Stimulated activated naive CD4-positive, alpha-beta T cell treated with Interleukin-2 at 50 U/mL for 16 hours (primary cell): ENCODE measurements around the gene KIFC1.
A peak's percentile ranks its signal among the peaks of the same experiment; 100 is the strongest.

Experiments used
- DNase-seq: peaks from one replicate; lab custom pipeline; 2025; lab: John Stamatoyannopoulos, UW

KIFC1 gene

DNA sequence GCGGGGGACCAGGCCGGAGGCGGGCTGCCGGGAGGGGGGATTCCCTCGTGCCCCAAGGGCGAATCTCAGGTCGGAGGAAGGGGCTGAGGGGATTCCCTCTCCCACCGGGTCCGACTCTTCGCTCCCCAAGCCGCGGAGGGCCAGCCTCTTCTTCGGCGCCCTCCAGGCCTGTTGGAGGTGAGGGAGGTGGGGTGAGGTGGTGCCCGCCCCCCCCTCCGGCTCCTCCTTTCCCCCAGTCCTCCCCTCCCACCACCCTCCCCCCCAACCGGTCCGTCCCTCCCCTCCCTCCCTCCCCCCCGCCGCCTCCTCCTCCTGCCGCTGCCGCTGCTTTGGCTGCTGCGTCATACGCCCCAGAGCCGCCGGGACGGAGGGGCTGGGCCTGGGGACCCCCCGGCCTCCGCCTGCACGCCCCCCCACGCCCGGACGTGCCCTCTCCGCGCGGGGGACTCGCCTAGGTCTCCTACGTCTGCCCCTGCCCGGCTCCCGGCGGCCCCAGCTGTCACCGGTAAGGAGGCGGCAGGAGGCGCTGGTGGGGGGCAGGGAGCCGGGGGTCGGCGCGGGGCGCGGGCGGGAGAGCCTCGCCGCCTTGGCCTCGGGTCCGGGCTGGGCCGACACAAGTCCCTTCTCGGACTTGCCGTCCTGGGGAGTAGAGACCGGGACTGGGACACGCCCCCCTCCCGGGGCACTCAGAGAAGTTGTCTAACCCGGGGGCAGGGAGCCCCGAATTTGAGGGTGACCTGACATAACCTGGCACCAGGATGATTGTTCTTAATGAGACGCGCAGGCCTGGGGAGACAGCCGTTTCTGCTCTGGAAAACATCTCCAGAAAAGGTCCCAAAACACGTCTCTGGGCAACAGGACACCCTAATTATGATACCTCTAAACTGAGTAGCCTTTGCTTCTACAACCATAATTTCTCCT, 19.3 kb downstream of the KIFC1 start, which contains the start of gene PHF1:
PHF1 (plus strand) TSS at position 304 of the 921 bp plus-strand sequence. CDS start 1,250 bp downstream, outside the sequence.
- DNase-seq, result peak; percentile 89

DNA sequence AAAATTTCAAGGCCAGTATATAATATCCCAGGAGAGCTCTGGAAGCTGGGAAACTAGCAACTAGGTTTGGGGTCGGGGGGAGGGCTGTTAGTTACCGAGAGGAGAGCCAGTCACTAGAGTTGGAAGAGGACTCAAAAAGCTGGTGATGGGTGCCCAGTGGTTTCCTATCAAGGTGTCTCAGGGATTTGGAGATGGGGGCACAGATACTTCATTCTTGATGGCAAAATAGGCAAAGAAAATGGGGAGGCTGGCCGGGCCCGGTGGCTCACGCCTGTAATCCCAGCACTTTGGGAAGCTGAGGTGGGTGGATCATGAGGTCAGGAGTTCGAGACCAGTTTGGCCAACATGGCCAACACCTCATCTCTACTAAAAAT, 20.0 kb downstream of the KIFC1 start:
- DNase-seq, result no peak

DNA sequence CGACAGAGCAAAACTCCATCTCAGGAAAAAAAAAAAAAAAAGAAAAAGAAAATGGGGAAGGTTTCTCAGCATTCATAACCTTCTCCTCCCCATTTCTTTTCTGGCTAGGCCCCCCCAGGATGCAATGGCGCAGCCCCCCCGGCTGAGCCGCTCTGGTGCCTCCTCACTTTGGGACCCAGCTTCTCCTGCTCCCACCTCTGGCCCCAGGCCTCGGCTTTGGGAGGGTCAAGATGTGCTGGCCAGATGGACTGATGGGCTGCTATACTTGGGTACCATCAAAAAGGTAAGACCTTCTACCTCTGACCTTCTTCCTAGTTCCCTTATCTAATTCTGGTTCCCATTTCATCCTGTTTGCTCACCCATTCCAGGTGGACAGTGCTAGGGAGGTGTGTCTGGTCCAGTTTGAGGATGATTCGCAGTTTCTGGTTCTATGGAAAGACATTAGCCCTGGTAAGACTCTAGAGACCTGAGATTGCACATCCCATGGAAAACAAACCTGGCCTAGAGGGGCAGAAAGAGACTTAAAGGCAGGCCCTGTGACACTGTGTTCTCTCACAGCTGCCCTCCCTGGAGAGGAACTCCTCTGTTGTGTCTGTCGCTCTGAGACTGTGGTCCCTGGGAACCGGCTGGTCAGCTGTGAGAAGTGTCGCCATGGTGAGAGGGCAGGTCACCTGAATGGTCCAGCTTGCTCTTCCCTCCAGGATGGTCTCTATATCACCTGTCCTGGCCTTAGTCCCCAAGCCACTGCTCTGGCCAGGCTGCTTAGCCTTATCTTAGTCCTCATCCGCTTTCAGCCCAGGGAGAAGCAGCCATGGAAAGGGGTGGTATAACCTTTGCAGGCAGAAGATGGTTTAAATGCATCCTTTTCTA, 20.8 kb downstream of the KIFC1 start:
- no peak for DNase-seq

DNA sequence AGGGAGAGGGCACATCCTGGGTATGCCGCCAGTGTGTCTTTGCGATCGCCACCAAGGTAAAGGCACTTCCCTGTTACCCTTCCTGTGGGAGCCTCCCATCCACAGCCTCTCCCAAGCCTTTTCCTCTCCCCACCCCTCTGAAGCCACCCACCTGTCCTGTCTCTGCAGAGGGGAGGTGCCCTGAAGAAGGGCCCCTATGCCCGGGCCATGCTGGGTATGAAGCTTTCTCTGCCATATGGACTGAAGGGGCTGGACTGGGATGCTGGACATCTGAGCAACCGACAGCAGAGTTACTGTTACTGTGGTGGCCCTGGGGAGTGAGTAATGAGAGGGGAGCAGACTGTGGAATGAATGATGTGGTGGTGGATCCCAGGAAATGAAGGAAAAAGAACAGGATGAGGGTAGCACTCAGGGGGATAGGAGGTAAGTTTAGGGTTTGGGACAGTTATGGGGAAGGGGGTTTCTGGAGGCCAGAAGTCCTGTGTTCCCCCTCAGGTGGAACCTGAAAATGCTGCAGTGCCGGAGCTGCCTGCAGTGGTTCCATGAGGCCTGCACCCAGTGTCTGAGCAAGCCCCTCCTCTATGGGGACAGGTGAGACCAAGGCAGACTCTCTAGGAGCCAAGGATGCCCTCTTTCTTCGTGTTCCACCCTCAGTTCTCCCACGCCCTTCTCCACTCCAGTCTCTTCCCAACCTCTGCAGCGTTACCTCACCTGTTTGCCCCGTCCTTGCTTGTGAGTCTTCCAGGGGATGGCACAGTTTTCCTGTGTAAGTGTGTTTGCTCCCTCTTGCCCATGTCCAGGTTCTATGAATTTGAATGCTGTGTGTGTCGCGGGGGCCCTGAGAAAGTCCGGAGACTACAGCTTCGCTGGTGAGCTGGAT, 21.9 kb downstream of the KIFC1 start:
- no peak for DNase-seq

DNA sequence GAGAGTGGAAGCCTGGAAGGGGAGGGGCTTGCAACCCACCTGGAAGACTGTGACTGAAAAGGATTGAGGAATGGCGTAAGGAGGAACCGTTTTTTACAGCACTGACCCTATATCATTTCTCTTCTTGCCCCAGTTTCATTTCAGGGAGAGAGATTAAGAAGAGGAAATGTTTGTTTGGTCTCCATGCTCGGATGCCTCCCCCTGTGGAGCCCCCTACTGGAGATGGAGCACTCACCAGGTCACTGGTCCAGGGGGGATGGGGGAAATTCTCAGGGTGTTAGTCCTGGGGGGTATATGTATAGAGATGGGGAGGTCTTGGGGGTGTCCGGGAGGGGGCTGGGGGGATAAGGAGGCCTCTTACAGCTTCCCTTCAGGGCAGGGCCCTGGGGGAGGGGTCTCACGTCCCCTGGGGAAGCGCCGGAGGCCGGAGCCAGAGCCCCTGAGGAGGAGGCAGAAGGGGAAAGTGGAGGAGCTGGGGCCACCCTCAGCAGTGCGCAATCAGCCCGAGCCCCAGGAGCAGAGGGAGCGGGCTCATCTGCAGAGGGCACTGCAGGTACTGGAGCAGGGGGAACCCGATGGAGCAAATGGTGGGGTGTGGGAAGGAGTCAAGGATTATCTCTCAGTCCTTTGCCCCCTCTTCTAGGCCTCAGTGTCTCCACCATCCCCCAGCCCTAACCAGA, 23.1 kb downstream of the KIFC1 start:
- no peak for DNase-seq

DNA sequence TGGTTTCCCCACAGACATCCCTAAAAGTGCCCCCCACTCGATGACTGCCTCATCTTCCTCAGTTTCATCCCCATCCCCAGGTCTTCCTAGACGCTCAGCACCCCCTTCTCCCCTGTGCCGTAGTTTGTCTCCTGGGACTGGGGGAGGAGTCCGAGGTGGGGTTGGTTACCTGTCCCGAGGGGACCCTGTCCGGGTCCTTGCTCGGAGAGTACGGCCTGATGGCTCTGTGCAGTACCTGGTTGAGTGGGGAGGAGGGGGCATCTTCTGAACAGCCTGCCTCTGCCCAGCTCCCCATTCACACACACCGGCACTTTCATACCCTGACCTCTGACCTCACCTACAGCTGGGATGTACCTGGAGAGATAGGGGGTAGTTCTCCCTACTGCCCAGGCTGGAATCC, 24.2 kb downstream of the KIFC1 start:
- DNase-seq, result no peak

DNA sequence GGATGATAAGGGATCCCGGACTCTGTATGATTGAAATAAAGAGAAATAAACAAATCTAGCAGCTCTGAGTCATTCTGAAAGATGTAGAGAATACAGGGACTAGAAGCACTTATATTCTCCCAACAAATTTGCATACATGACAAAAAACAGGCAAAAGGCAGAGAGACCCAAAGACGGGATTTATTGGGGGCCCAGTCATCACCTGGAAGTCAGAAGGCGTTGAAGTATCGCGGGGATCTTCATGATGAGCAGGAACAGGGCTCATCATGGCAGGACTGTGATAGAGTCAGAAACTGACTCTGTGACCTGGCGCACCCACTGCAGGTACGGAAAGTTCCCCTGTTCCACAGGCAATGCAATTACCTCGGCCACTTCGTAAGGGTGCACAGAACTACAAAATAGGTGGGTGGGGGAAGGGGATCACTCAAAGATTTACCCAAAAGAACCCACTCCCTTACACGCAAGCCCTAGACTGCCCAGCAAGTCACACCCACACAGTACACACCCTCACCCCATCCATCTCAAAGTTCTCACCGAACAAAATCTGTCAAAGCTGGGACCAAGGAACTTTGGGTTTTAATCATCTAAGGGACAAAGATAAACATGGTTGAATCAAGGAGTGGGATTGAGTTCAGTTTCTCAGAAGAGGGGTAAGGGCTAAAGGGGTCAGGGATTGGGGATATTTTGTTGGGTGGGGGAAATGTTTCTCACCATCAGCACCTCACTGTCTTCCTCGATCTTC, 24.9 kb downstream of the KIFC1 start:
- peak; percentile 44 for DNase-seq

DNA sequence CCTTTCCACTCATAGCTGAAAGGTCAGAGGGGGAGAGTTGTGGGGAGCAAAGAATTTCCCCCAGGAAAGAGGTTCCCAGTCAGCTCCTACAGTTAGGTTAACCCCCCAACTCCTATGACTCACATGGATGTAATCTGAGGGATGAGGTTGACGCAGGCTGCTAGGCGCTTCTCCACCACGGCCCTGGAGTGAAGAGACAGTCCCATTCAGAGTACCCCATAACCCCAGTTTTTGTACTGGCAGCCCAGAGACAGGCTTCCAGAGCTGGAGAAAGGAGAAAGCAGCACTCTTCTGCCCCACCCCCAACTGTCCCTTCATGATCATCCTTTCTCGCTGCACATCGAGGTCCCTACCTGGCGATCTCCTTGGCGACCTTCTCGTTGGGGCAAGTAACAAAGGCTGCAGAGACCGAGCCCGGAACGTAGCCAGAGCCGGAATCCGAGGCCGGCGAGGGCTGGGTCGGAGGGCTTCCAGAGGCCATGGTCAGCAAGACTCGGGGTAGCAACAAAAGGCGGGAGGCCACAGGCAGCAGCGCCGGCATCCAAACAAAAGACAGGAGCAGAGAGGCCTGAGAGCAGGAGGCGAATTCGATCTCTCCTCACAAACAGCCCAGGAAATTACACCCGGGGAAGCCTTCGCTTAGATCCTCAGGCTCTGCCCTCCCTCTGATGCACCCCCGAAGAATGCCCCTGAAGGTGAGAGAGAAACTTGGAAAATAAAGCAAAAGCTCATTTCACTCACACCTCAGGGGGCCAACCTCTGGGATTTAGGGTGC, 25.7 kb downstream of the KIFC1 start:
- no peak for DNase-seq

DNA sequence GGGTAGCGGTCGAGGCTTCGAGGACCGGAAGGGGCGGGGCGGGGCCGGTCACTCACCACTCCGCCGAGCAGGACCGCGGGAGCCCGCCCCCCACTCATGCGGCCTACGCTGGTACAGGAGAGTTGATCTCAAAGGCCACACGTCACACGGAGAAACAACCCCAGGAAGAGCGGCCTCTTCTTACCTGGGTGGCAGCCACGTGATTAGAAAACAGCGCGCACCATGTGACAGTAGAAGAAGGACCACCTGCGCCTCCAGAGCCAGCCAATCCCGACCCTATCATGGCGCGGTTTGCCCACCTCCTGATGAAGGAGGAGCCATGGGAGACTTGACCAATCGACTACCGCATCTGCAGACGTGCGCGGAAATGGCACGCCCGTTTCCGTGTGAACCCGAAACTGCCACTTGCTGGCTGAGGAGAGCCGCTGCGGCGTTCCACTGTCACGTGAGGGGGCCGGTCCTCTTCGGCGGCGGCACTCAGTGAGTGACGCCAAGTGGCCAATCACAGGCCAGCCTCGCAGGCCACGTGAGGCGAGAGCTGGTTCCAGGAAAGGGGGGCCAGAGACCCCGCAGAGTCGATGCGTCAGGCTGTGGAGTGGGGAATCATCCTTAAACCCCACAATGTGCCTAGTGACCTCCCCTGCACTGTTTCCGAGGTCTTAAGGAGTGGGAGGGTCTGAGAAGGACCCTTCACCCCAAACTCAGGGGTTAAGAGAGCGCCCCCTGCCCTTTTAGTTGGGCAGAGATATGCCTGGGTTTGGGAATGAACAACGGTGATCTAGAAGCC, 26.5 kb downstream of the KIFC1 start, which contains the start of gene CUTA:
CUTA (minus strand) TSS at position 205 of the 787 bp plus-strand sequence; CDS start at position 98, 107 bp downstream.
- peak; percentile 99 for DNase-seq

DNA sequence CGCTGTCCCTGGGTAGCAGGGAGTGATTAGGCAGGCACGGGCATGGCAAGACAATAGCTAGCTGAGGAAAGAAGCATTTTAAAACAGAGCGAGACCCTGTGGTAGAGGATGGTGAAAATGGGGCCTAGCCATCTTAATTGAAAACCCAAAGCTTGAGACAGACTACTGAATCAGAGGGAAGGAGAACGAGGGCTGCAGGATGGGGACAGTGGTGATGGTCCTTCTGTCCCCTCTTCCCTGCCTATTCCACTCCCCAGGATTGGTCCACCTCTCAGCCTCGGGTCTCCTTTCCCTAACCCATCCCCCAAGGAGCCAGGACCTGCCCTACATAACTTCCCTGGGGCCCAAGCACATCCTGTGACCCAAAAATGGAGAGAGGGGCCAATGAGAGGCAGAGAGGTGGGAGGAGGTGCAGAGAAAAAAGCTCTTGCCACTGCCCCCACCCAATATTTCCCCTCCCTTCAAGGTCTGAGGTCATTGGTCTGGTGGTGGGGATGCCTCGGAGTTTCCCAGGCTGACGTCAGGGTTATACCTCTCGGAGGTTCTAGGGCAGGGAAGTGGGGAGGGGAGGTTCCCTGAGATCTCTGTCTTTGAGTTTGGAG, 27.2 kb downstream of the KIFC1 start:
- peak; percentile 62 for DNase-seq

DNA sequence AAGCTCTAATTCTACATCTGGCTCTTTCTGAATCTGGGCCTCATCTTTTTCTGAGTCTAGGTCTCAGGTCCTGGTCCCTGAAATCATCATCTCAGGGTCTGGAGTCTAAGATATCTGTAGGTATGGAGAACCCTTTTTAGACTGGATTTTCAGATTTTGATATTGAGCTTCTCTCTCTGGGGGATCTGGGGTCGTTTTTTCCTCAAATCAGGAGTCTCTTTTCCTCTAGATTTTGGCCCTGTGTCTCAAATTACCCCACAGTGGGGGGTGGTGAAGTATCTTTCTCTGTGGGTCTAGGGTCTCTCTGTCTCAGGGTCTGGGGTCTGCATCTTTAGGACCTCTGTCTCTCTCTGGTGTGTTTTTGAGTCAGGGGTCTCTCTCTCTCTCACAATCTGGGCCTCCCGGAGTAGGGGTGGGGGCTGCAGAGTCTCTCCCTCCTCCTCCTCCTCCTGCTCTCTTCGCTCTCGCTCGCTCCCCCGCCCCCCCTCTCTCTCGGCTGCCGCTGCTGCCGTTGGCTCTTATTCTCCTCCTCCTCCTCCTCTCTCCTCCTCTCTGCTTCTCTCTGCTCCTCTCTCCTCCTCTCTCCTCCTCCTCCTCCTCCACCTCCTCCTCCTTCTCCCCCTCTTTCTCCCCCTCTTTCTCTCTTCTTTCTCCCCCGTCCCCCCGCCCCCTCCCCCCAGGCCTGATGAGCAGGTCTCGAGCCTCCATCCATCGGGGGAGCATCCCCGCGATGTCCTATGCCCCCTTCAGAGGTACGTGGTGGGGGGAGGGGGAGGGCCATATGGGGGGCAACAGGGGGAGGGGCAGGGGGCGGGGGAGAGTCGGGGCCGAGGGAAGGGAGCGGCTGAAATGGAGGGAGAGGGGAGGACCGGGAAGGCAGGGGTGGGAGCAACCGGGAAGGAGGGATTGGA, 28.2 kb downstream of the KIFC1 start, which contains the start of gene SYNGAP1:
SYNGAP1 (plus strand) TSS at position 486 of the 911 bp plus-strand sequence; CDS start at position 686, 200 bp downstream.
- peak; percentile 11 for DNase-seq

DNA sequence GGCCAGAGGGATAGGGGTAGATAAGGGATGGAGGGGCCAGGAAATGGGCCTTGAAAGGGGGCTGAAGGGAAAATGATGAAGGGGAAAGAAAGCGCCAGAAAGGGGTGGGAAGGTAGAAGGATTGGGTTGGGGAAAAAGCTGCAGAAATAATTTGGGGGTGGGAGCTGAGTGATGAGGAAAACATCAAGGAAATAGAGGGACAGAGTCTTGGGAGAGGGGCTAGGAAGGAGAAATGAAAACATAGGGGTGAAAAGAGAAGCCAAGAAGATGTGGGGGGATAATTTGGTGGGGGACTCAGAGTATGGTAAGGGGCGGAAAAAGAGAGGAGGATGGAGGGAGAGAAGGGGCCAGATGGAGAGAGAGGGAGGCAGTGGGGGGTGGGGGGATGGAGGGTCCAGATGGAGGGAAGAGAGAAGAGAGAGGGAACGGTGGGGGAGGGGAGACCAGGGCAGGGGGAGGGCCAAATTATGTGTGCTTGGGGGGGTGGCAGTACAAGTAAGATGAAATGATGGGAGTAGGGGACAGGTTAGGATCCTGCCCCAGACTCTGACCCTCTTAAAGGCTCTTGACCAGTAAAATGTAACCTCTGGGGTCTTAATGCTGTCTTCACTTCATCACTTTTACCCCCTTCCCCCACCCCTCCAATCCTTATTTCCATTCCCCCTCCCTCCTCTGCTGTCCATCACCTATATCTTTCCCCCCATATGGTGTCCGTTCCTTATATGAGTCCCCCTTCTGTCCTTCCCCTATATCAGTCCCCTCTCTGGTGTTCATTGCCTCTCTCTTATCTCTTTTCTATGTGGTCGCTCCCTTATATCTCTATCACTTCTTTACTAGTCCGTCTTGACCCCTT, 29.1 kb downstream of the KIFC1 start:
- no peak for DNase-seq

DNA sequence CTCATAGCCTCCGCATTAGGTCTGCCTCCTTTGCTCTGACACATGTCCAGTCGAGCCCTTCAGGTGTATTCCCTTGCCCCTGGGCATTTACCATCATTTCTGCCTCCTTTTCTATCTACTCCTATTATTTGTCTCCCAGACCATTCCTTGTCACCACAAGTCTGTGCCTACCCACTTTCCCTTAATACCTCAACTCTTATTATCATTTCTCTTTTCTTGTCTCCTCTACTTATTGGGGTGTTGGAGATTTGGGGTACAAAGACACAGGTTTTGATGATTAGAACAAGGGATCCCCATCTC, 29.7 kb downstream of the KIFC1 start:
- no peak for DNase-seq

DNA sequence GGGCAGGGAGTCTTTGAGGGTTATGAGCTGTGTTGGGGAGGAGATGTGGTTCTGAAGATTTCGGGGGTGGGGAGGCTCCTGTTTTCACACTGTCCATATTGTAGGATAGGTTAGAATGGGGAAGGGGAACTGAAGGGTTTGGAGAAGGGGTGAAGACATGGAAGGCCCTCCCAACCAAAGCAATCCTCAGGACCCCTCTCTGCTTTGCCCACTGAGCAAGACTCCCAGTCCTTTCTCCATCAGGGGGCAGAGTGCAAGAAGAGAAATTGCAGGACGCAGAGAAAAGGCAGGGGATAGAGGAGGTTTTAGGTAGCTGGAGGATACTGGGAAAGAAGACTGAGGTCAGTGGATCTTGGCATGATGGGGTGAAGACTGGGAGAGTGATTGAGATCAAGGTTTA, 32.2 kb downstream of the KIFC1 start:
- DNase-seq, result no peak

DNA sequence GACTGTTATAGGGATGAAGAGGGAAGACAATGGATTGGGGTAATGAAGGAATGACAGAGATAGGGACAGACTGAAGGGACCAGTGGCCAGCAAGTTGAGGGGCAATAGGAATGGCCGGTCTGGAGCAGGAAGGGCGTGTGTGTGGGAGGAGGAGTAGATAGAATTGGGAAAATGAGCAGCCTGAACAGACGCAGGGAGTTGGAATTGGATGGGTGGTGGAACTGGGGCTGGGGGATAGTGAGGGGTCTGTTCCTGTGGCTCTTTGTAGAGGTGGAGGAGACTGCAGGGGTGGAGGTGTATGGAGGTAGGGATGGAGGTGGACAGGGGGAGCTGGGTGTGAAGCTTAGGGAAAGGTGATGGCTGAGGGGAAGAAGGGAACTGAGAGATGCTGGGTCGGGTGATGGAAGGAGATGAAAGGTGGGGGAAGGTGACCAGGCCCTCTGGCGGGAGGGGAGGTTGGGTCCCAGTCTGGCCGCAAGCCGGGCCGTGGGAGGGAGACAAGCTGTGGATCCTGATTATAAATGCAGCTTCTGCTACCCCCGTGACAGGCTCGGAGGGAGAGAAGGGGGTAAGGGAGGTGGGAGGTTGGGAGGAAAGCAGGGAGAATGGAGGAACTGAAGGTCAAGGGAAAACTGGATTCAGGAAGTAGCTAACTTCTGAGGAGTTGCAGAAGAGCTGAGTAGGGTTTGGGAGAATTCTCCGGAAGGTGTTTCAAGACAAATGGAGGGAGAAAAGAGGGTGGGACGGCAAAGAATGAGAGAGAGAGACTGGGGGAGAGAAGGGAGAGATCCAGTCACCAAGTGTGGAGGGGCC, 33.4 kb downstream of the KIFC1 start:
- DNase-seq, result no peak
